Activated CD4-positive, alpha-beta memory T cell treated with anti-CD3 and anti-CD28 coated beads for 36 hours (primary cell): ENCODE data around the gene DRAXIN. TPM values are rescaled to one million over a fixed set of nuclear protein-coding genes. Genes with fewer than 3 reads are reported as not detected.
"Not testable (repeated sequence)": the region's sequence is repeated elsewhere in the genome, so short reads cannot be mapped to it uniquely, and the experiment has no call there.

Experiments
- CTCF ChIA-PET: fragments of 350-600 bp; sonication (Branson Sonifier 250); formaldehyde crosslinking; loops from one replicate; lab custom pipeline; 2021; ENCODE audit warnings: antibody characterized with exemption, inconsistent platforms; lab: Charles Lee
- POLR2A ChIA-PET: fragments of 350-600 bp; sonication (Branson Sonifier 250); formaldehyde crosslinking; loops from one replicate; lab custom pipeline; 2021; ENCODE audit warnings: antibody characterized with exemption; lab: Charles Lee
- DNase-seq: peaks from one replicate; pipeline ENCODE4 v3.0.0-alpha.2; 2020
- H3K27ac Mint-ChIP-seq: one replicate; pipeline ENCODE4 v1.8.0; 2021; ENCODE audit warnings: mixed read lengths
- H3K27me3 Mint-ChIP-seq: one replicate; pipeline ENCODE4 v1.8.0; 2021; ENCODE audit warnings: mixed read lengths
- H3K36me3 Mint-ChIP-seq: one replicate; pipeline ENCODE4 v1.8.0; 2021; ENCODE audit warnings: mixed read lengths
- H3K4me1 Mint-ChIP-seq: one replicate; pipeline ENCODE4 v1.8.0; 2021; ENCODE audit warnings: low read depth, mixed read lengths
- H3K4me3 Mint-ChIP-seq: one replicate; pipeline ENCODE4 v1.8.0; 2021; ENCODE audit warnings: mild to moderate bottlenecking, mixed read lengths
- H3K9me3 Mint-ChIP-seq: one replicate; pipeline ENCODE4 v1.8.0; 2021; ENCODE audit warnings: mixed read lengths
- intact Hi-C: fragments of 100-400 bp; cut with micrococcal nuclease; formaldehyde crosslinking; loops from one replicate; pipeline ENCODE4 v1.15.1; 2023
- total RNA-seq, 2 experiments: library from RNA; stranded (reverse); gene quantifications; one replicate each; pipeline ENCODE4 v1.2.3, GENCODE V29; 2021

The DRAXIN gene
- under 1 TPM; 0.05 to 0.07 TPM for total RNA-seq

GRCh38 chr1:11691302-11691914 lies at the start of gene DRAXIN:
Gene DRAXIN (plus strand): TSS chr1:11691710. CDS start chr1:11706259, 14,549 bp downstream.
- ChIA-PET CTCF (no interaction called here), POLR2A (no interaction called here)
- H3K4me1 Mint-ChIP-seq, result peaks cover 20% of the 10 kb centered on the region
- H3K9me3 Mint-ChIP-seq, result no peaks in the 10 kb centered on the region
- intact Hi-C loops, result no loop called here
- no peak for DNase-seq
- H3K27ac Mint-ChIP-seq, result no peak within 1 kb of the TSS
- no peaks in the 10 kb centered on the region for H3K36me3 Mint-ChIP-seq
- peak within 1 kb of the TSS; percentile 37 for H3K4me3 Mint-ChIP-seq
- peaks cover 37% of the 10 kb centered on the region for H3K27me3 Mint-ChIP-seq

GRCh38 chr1:11641776-11642305 lies 49.7 kb upstream of the DRAXIN start:
- H3K9me3 Mint-ChIP-seq, result no peaks in the 10 kb centered on the region
- no peak overlapping the region for H3K4me3 Mint-ChIP-seq
- H3K27ac Mint-ChIP-seq, result no peak overlapping the region
- ChIA-PET CTCF (interaction anchor here (0.7 to 6.1 kb wide), 21 partner anchors 9 to 604 kb away, joined by 3 to 75 read pairs (median 4); partner anchors contain the start of genes FBXO2 and FBXO44), POLR2A (no interaction called here)
- H3K36me3 Mint-ChIP-seq, result no peaks in the 10 kb centered on the region
- no peak for DNase-seq
- intact Hi-C loops, result loop anchor here (1.0 to 10.0 kb wide), 5 partner anchors 167 to 605 kb away; partner anchors contain the start of gene DISP3
- no peaks in the 10 kb centered on the region for H3K4me1 Mint-ChIP-seq
- H3K27me3 Mint-ChIP-seq, result no peaks in the 10 kb centered on the region

- H3K27ac Mint-ChIP-seq, H3K36me3 Mint-ChIP-seq, H3K4me1 Mint-ChIP-seq, POLR2A ChIA-PET, H3K27me3 Mint-ChIP-seq, H3K9me3 Mint-ChIP-seq, H3K4me3 Mint-ChIP-seq: not testable (repeated sequence)
- DNase-seq, result peak; percentile 79
- CTCF ChIA-PET, result interaction anchor here (0.7 to 6.1 kb wide), 27 partner anchors 8 to 605 kb away, joined by 3 to 75 read pairs (median 3); partner anchors contain the start of genes FBXO2 and FBXO44
- intact Hi-C loops, result loop anchor here (1.0 to 10.0 kb wide), 5 partner anchors 168 to 605 kb away; partner anchors contain the start of gene DISP3
Observed at GRCh38 chr1:11642418-11643017, 49.0 kb upstream of the DRAXIN start.

- Mint-ChIP-seq H3K4me1 (no peaks in the 10 kb centered on the region), H3K27ac (no peak overlapping the region), H3K4me3 (no peak overlapping the region), H3K27me3 (no peaks in the 10 kb centered on the region), H3K36me3 (no peaks in the 10 kb centered on the region), H3K9me3 (no peaks in the 10 kb centered on the region)
- CTCF ChIA-PET, result interaction anchor here (0.6 to 6.1 kb wide), 23 partner anchors 9 to 606 kb away, joined by 3 to 75 read pairs (median 3); partner anchors contain the start of genes DISP3, FBXO2, FBXO44 and FBXO6
- no peak for DNase-seq
- POLR2A ChIA-PET, result no interaction called here
- intact Hi-C loops, result loop anchor here (5.0 to 10.0 kb wide), 2 partner anchors 169 to 321 kb away; partner anchors contain the start of gene DISP3
Observed at GRCh38 chr1:11643782-11644181, 47.7 kb upstream of the DRAXIN start.

- intact Hi-C loops, result loop anchor here (10.0 kb wide), 1 partner anchor 170 kb away; the partner anchor contains the start of gene DISP3
- no peaks in the 10 kb centered on the region for H3K9me3 Mint-ChIP-seq
- no peak for DNase-seq
- peaks cover 7% of the 10 kb centered on the region for H3K4me1 Mint-ChIP-seq
- H3K36me3 Mint-ChIP-seq, result no peaks in the 10 kb centered on the region
- no peaks in the 10 kb centered on the region for H3K27me3 Mint-ChIP-seq
- ChIA-PET CTCF (interaction anchor here (0.5 to 6.1 kb wide), 27 partner anchors 9 to 1662 kb away, joined by 3 to 75 read pairs (median 4); partner anchors contain the start of genes DISP3, FBXO6 and MTOR), POLR2A (no interaction called here)
- H3K27ac Mint-ChIP-seq, result no peak overlapping the region
- H3K4me3 Mint-ChIP-seq, result no peak overlapping the region
Observed at GRCh38 chr1:11645270-11645669, 46.2 kb upstream of the DRAXIN start.

DNA sequence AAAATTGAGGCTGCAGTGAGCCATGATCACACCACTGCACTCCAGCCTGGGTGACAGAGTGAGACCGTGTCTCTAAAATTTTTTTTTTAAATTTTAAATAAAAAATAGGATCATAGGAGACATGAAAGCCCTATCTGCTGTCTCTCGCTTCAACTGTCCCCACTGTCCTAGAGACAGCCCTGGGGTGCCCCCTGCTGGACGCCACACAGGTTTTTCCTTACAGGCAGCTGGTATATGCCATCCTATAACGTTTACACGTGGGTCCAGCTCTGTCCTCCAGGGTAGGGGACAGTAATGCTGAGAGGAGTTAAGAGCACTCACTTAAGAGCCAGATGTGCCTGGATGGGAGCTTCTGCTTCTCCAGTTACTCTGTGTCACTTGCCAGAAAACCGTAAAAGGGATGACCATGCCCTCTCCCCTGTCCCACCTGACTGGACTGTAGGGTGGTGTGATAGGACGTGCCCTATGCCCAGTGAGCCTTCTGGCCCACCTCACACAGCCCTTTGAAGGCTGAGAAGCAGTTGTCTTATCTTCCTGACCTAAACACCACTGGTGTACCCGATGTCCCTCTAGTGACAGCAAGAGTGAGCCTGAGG lies 45.7 kb upstream of the DRAXIN start:
- ChIA-PET CTCF (interaction anchor here (0.5 to 6.1 kb wide), 34 partner anchors 9 to 721 kb away, joined by 3 to 75 read pairs (median 4); partner anchors contain the start of genes DISP3, FBXO6 and MTOR), POLR2A (no interaction called here)
- peaks cover 11% of the 10 kb centered on the region for H3K4me1 Mint-ChIP-seq
- no peaks in the 10 kb centered on the region for H3K9me3 Mint-ChIP-seq
- H3K4me3 Mint-ChIP-seq, result no peak overlapping the region
- intact Hi-C loops, result loop anchor here (10.0 kb wide), 1 partner anchor 171 kb away; the partner anchor contains the start of gene DISP3
- peak; percentile 88 for DNase-seq
- no peak overlapping the region for H3K27ac Mint-ChIP-seq
- H3K36me3 Mint-ChIP-seq, result no peaks in the 10 kb centered on the region
- no peaks in the 10 kb centered on the region for H3K27me3 Mint-ChIP-seq

- intact Hi-C loops, result loop anchor here (10.0 kb wide), 1 partner anchor 172 kb away; the partner anchor contains the start of gene DISP3
- ChIA-PET CTCF (interaction anchor here (0.5 to 6.1 kb wide), 30 partner anchors 9 to 721 kb away, joined by 3 to 75 read pairs (median 4); partner anchors contain the start of genes DISP3, FBXO6 and MTOR), POLR2A (no interaction called here)
- Mint-ChIP-seq H3K4me3 (no peak overlapping the region), H3K27ac (no peak overlapping the region), H3K27me3 (no peaks in the 10 kb centered on the region), H3K4me1 (peaks cover 16% of the 10 kb centered on the region), H3K9me3 (no peaks in the 10 kb centered on the region), H3K36me3 (no peaks in the 10 kb centered on the region)
- DNase-seq, result no peak
Observed at GRCh38 chr1:11646317-11646716, 45.2 kb upstream of the DRAXIN start.

DNA sequence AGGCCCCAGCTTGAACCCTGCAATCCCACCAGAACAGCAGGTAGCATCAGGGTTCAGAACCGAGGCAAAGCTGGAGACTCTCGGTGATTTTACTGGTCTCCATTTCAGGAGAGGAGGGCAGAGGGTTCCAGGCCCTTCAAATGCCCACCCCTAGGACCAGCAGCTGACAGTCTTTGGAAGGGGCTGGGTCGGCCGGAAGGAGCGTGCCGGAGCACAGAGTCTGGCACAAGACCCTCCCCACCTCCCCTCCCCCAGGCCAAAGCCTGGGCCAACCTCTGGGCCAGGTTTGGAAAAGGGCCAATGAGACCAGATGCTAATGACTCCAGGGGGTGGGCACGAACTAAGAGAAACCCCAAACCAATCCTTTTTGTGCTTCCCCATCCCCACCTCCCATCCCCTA lies 44.2 kb upstream of the DRAXIN start:
- H3K36me3 Mint-ChIP-seq, result no peaks in the 10 kb centered on the region
- no peak overlapping the region for H3K4me3 Mint-ChIP-seq
- H3K4me1 Mint-ChIP-seq, result peaks cover 18% of the 10 kb centered on the region
- H3K9me3 Mint-ChIP-seq, result no peaks in the 10 kb centered on the region
- H3K27me3 Mint-ChIP-seq, result no peaks in the 10 kb centered on the region
- no peak overlapping the region for H3K27ac Mint-ChIP-seq
- POLR2A ChIA-PET, result interaction anchor here (1.0 kb wide), 1 partner anchor 261 kb away, joined by 3 read pairs; no protein-coding TSS in a partner anchor
- CTCF ChIA-PET, result interaction anchor here (0.6 to 1.4 kb wide), 3 partner anchors 288 to 610 kb away, joined by 3 read pairs; no protein-coding TSS in a partner anchor
- intact Hi-C loops, result loop anchor here (10.0 kb wide), 1 partner anchor 173 kb away; the partner anchor contains the start of gene DISP3
- no peak for DNase-seq

- no peak for DNase-seq
- CTCF ChIA-PET, result interaction anchor here (0.9 to 7.4 kb wide), 5 partner anchors 17 to 610 kb away, joined by 3 to 100 read pairs (median 4); partner anchors contain the start of gene FBXO6
- intact Hi-C loops, result loop anchor here (10.0 kb wide), 1 partner anchor 173 kb away; the partner anchor contains the start of gene DISP3
Observed at GRCh38 chr1:11648039-11648438, 43.5 kb upstream of the DRAXIN start.

GRCh38 chr1:11648732-11649158 lies 42.8 kb upstream of the DRAXIN start:
- intact Hi-C loops, result loop anchor here (10.0 kb wide), 1 partner anchor 174 kb away; the partner anchor contains the start of gene DISP3
- no peak overlapping the region for H3K4me3 Mint-ChIP-seq

More at GRCh38 chr1:11648039-11648438, 43.5 kb upstream of the DRAXIN start:
- Mint-ChIP-seq H3K4me1 (peaks cover 18% of the 10 kb centered on the region), H3K36me3 (no peaks in the 10 kb centered on the region), H3K27ac (no peak overlapping the region), H3K9me3 (no peaks in the 10 kb centered on the region), H3K4me3 (no peak overlapping the region), H3K27me3 (no peaks in the 10 kb centered on the region)
- POLR2A ChIA-PET, result interaction anchor here (1.0 kb wide), 1 partner anchor 260 kb away, joined by 3 read pairs; no protein-coding TSS in a partner anchor

GRCh38 chr1:11649237-11649623 lies 42.3 kb upstream of the DRAXIN start:
- ChIA-PET POLR2A (interaction anchor here (1.1 to 2.3 kb wide), 2 partner anchors 70 to 87 kb away, joined by 3 to 12 read pairs; partner anchors contain the start of gene AGTRAP), CTCF (interaction anchor here (1.3 to 7.4 kb wide), 10 partner anchors 15 to 612 kb away, joined by 4 to 100 read pairs (median 10); partner anchors contain the start of gene FBXO6)
- Mint-ChIP-seq H3K9me3 (no peaks in the 10 kb centered on the region), H3K27ac (no peak overlapping the region), H3K4me1 (peaks cover 18% of the 10 kb centered on the region), H3K36me3 (no peaks in the 10 kb centered on the region), H3K27me3 (no peaks in the 10 kb centered on the region), H3K4me3 (no peak overlapping the region)
- intact Hi-C loops, result loop anchor here (10.0 kb wide), 1 partner anchor 174 kb away; the partner anchor contains the start of gene DISP3
- no peak for DNase-seq

More at GRCh38 chr1:11648732-11649158, 42.8 kb upstream of the DRAXIN start:
- H3K27ac Mint-ChIP-seq, result no peak overlapping the region
- H3K27me3 Mint-ChIP-seq, result no peaks in the 10 kb centered on the region
- ChIA-PET POLR2A (interaction anchor here (2.3 kb wide), 1 partner anchor 71 kb away, joined by 12 read pairs; no protein-coding TSS in a partner anchor), CTCF (interaction anchor here (1.0 to 7.4 kb wide), 4 partner anchors 16 to 611 kb away, joined by 4 to 100 read pairs (median 34); partner anchors contain the start of gene FBXO6)
- DNase-seq, result peak; percentile 46
- H3K9me3 Mint-ChIP-seq, result no peaks in the 10 kb centered on the region
- peaks cover 18% of the 10 kb centered on the region for H3K4me1 Mint-ChIP-seq
- H3K36me3 Mint-ChIP-seq, result no peaks in the 10 kb centered on the region
